Activated T-cell treated with anti-CD3 and anti-CD28 coated beads, Interleukin-2, amount 50 U/mL, for 24 hours (primary cell): Measurements from ENCODE around the gene MAPKAP1.

Experiments used
- DNase-seq: peaks from one replicate; pipeline ENCODE4 v3.0.0-alpha.2; 2020
- H3K27ac Mint-ChIP-seq: 2 replicates; pipeline ENCODE4 v1.8.0; 2020; ENCODE audit warnings: mild to moderate bottlenecking, mixed read lengths
- H3K27me3 Mint-ChIP-seq: 2 replicates; pipeline ENCODE4 v1.8.0; 2020; ENCODE audit warnings: mixed read lengths
- H3K36me3 Mint-ChIP-seq: 2 replicates; pipeline ENCODE4 v1.8.0; 2020; ENCODE audit warnings: low read depth, mixed read lengths
- H3K4me1 Mint-ChIP-seq: 2 replicates; pipeline ENCODE4 v1.8.0; 2020; ENCODE audit warnings: low read depth, mixed read lengths
- H3K4me3 Mint-ChIP-seq: 2 replicates; pipeline ENCODE4 v1.8.0; 2020; ENCODE audit warnings: mild to moderate bottlenecking, moderate library complexity, mixed read lengths
- H3K9me3 Mint-ChIP-seq: 2 replicates; pipeline ENCODE4 v1.8.0; 2020; ENCODE audit warnings: mixed read lengths

Gene MAPKAP1

DNA sequence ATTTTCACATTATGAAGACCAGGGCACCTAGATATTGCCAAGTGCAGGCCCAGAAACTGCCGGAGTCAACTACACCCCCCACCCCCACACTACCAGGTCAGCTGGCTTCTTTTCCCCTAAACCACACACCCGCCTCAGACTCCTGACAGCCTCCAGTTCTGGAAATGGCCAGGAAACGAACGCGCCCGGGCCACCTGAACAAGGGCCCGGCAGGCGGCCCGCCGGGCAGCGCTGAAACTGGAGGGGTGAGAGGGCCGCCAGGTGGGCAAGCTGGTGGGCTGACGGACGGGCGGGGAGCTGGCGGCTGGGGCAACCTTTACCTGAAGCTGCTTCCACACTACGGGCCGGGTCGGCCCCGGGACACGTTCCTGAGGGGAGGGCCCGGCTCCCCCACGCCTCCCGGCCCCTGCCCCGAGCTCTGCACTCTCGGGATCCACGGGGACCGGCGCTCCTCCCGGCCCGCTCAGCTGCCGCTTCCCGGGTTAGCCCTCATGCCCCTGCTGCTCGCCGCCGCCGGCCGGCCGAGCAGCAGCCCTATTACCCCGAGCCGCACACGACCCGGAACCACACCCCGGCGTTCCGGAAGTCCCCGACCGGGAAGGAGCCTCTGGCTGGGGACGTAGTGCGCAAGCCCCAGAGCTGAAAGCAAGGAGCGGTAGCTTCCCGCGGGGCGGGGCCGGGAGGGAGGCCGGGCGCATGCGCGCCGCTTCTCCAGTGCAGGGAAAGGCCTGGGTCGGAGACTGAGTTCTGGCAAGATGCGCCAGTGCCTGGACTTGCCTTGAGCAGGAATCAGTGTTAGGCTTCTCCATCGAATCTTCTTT is at the start of gene MAPKAP1:
TSS of gene MAPKAP1 (minus strand) at position 558 of the 821 bp plus-strand sequence. CDS start 34,634 bp downstream, outside the sequence.
- peaks cover 30% of the 10 kb centered on the region for H3K36me3 Mint-ChIP-seq

DNA sequence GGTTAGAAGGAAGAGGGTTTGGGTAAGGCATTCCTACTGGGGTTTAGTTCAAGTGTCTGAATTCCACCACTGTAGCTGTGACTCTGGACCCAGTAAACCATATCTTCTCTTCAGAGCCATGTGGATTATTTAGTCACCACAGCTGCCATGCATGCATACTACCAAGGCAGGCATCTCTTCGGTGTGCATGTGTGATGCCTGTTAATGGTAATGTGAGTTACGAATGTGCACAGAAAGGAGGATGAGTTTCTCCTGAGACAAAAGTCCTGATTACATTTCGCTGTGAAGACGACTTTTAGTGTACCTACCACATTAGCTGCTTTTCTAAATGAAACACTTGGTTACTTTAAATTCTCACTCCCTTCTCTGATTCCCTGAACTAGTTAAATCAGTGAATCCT is 49.5 kb upstream of the MAPKAP1 start:
- no peak for DNase-seq
- Mint-ChIP-seq H3K9me3 (no peaks in the 10 kb centered on the region), H3K36me3 (peaks cover 18% of the 10 kb centered on the region), H3K27ac (no peak overlapping the region), H3K4me1 (peaks cover 39% of the 10 kb centered on the region), H3K4me3 (no peak overlapping the region), H3K27me3 (no peaks in the 10 kb centered on the region)

More for the DNA sequence above, at the start of gene MAPKAP1:
- Mint-ChIP-seq H3K27ac (peak within 1 kb of the TSS; percentile 92), H3K27me3 (no peaks in the 10 kb centered on the region), H3K9me3 (no peaks in the 10 kb centered on the region), H3K4me1 (peaks cover 46% of the 10 kb centered on the region), H3K4me3 (peak within 1 kb of the TSS; percentile 87)
- peak; percentile 96 for DNase-seq

DNA sequence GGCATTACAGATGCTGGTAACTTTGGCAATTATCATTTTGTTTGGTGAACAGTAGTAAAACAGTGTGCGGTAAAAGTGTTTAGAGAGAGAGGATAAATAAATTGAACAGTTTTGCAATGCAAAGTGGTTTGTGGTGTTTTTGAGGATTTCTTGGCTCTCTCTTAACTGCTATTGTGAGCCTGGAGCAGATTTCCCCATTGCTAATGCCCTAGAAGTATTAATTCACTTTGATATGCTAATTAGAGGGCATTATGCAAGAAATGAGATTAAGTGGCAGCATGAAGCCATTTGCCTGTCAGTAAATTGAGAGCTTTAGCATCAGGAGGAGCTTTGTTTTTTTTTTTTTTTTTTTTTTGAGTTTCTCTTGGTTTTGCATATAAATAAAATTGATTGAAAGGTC is 48.3 kb upstream of the MAPKAP1 start:
- H3K36me3 Mint-ChIP-seq: peaks cover 28% of the 10 kb centered on the region
- no peak for DNase-seq
- H3K27me3 Mint-ChIP-seq: no peaks in the 10 kb centered on the region
- no peak overlapping the region for H3K27ac Mint-ChIP-seq
- H3K4me3 Mint-ChIP-seq: no peak overlapping the region
- no peaks in the 10 kb centered on the region for H3K9me3 Mint-ChIP-seq
- H3K4me1 Mint-ChIP-seq: peaks cover 48% of the 10 kb centered on the region

DNA sequence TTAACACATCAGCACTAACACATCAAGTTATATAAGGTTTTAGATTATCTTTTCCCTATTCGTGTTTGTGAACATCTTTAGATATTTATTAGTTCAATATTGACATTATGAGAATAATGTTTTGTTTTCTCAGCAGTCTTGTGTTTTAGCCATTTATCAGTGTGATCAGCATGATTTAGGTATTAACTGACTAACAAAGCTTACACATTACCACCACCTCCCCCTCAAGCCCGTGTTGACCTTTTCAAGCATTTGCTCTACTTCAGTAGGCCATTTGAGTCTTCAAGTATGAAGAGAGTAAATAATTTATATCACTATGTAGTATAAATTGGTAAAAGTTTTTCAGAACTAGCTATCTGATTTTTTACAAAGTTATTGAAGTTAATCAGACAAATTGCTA is 47.1 kb upstream of the MAPKAP1 start:
- Mint-ChIP-seq H3K9me3 (no peaks in the 10 kb centered on the region), H3K27me3 (no peaks in the 10 kb centered on the region), H3K4me1 (peaks cover 45% of the 10 kb centered on the region), H3K27ac (no peak overlapping the region), H3K4me3 (no peak overlapping the region), H3K36me3 (peaks cover 32% of the 10 kb centered on the region)
- DNase-seq: no peak

DNA sequence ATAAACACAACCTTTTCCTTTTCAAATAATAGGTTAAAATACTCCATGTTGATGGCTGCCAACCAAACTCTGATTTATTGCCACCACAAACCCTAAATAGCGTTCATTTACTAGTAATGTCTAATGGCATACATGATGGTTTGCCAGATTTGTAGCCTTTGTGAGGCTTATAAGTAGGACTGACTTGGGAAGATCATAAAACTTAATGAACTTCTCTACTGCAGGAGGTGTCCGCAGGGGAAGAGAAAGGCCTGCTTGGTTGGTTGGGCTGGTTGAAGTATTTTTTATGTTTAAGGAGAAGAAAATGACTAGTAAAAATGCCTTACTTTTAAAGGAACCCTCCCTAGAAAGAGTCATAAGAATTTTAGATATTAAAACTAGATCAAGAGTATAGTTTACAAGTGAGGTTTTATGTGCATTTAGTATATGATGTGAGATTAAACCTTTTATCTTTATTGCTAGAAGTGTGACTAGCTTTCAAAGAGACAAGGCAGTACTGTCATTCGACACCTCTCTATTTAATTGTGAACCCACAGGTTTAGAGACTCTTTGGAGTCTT is 45.1 kb upstream of the MAPKAP1 start:
- H3K27me3 Mint-ChIP-seq: no peaks in the 10 kb centered on the region
- H3K4me3 Mint-ChIP-seq: no peak overlapping the region
- peaks cover 39% of the 10 kb centered on the region for H3K4me1 Mint-ChIP-seq
- no peak for DNase-seq
- H3K9me3 Mint-ChIP-seq: no peaks in the 10 kb centered on the region
- H3K36me3 Mint-ChIP-seq: peaks cover 38% of the 10 kb centered on the region
- no peak overlapping the region for H3K27ac Mint-ChIP-seq

DNA sequence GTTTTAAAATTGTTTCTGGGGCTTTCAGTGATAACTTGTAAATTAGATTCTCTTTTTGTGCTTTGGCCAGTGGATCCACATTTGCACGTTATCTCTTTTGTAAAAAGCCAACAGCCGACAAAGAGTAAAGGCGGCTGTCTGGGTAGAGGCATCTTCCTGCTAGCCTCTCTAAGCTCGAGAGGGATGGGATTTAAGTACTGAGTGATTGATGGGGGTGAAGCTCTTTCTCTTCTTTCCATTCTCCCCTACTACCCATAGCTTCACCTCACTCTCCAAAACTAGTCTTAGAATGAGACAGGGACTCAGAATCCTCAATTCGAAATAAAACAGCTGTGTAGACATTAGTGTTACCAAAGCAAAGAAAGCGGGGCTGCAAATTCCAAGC is 43.6 kb upstream of the MAPKAP1 start:
- H3K4me3 Mint-ChIP-seq: peak overlapping the region; percentile 11
- no peak for DNase-seq
- no peak overlapping the region for H3K27ac Mint-ChIP-seq
- no peaks in the 10 kb centered on the region for H3K9me3 Mint-ChIP-seq
- H3K4me1 Mint-ChIP-seq: peaks cover 45% of the 10 kb centered on the region
- peaks cover 32% of the 10 kb centered on the region for H3K36me3 Mint-ChIP-seq
- no peaks in the 10 kb centered on the region for H3K27me3 Mint-ChIP-seq

DNA sequence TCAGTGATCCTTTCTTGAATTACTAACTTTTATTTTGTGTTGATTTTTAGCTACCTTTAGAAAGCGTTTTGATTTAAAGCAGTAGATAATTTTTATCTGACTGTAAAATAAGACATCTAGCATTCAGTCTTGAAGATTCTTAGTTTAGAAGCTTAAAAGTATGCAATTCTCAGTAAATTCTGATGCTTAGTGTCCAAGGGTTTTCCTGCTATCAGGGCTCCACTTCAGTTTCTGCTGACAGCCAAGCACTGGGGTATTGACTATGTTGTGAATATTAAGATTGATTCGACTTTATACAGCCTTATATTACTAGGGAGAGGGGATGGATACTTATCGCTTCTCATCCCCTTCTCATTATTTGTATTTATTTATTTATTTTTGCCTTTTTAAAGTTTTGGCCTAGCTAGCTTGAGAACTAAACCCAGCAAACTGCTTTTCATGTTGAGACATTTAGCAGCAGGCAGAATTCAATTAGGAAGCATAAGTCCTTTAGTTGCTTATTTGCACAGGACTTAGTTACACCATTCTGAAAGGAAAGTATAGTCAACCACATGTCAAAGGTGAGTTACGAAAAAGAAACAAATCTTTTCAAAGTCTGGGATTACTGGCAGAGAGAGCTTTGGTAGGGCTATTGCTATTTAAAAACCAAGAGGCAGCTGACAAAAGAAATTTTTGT is 43.1 kb upstream of the MAPKAP1 start:
- H3K27me3 Mint-ChIP-seq: no peaks in the 10 kb centered on the region
- no peak for DNase-seq
- H3K4me3 Mint-ChIP-seq: peak overlapping the region; percentile 11
- H3K27ac Mint-ChIP-seq: no peak overlapping the region
- peaks cover 47% of the 10 kb centered on the region for H3K4me1 Mint-ChIP-seq
- H3K9me3 Mint-ChIP-seq: no peaks in the 10 kb centered on the region
- peaks cover 32% of the 10 kb centered on the region for H3K36me3 Mint-ChIP-seq

DNA sequence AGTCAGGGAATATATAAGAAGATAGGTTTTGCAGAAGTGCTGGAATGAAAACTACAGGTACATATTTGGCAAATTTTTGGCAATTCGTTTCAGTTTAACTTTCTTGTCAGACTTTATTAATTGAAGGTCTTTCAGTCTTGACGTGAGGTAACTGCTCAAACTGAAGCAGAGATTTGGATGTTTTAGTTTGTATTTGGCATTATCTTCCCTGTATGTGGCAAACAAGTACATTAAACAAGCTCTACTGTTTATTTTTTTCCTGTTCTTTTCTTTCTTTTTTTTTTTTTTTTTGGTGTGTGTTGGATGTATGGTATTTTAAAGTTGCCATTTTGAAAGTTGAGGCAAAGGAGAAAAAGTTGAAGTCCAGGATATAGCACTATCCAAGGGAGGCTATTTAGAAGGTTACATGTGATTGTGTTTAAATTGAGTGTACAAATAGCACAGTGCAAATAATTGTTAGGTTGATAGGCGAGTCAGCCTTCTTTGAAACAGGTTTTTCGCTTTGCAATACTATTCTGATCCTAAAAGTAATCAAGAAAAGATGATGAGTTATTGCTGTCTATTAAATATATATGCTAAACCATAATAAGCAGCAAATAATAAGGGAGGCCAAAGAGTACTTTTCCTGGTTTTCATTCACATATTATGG is 42.4 kb upstream of the MAPKAP1 start:
- Mint-ChIP-seq H3K27ac (no peak overlapping the region), H3K9me3 (no peaks in the 10 kb centered on the region), H3K27me3 (peaks cover 5% of the 10 kb centered on the region), H3K4me1 (peaks cover 47% of the 10 kb centered on the region), H3K36me3 (peaks cover 32% of the 10 kb centered on the region), H3K4me3 (peak overlapping the region; percentile 85)
- no peak for DNase-seq

DNA sequence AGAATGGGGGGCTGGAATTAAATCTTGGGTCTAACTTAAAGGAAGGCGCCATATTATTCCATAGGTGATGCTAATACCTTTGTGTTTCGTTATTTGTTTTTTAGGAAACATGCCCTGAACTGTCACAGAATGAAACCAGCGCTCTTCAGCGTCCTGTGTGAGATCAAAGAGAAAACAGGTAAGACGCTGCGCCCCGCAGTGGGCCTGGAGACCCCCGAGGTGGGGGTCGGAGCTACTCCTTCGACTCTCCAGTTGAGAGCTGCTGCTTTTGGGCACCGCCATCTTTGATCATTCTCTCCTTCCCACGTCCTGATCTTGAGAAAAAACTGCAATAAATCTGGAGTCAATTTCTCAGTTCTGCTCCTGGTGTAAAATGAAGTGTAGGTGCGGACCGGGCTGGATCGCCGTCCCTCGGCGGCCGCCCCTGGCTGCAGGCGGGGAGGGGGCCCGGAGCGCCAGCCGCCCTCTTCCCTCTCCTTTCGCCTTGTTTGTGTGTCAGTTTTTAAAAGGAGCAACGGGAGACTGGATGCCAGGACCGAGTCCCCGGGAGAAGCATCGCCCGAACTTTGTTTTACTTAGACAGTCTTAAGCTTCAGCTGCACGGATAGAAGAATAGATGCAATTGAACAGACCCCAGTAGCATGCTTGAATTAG is 41.6 kb upstream of the MAPKAP1 start:
- Mint-ChIP-seq H3K27ac (peak overlapping the region; percentile 81), H3K9me3 (no peaks in the 10 kb centered on the region)
- DNase-seq: no peak

DNA sequence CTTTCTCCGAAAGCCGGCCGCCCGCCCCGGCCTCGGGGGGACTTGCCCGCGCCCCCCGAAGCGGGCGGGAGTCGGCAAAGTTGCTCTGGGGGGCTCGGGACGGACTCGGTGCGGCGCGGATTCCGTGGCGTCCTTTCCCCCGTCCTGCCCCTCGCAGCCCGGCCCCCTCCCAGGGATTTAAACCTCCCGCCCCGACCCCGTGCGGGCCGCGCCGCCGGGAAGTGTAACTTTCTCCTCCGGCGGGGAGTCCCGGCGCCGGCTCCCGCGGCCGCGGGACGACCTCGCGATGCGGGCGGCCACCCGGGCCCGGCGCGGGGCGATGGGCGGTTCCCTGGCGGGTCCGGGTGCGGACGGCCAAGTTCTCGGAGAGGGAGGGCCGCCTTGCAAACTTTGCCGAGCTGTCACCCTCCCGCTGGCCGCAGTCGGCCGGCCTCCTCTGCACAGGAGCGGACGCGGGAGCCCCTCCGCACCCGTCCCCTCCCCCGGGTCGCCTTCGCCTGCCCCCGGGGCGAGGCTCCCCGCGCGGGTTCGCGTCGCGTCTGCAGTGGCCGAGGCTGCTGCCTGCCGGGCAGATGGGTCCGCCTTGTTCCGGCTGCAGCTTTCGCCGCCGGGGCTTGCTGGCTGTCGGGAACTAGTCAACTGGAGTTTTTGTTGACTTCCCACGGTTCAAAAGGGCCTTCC is 40.9 kb upstream of the MAPKAP1 start:
- DNase-seq: peak; percentile 56
- H3K27me3 Mint-ChIP-seq: peaks cover 5% of the 10 kb centered on the region
- H3K9me3 Mint-ChIP-seq: no peaks in the 10 kb centered on the region
- H3K4me3 Mint-ChIP-seq: peak overlapping the region; percentile 85
- H3K27ac Mint-ChIP-seq: peak overlapping the region; percentile 81
- peaks cover 45% of the 10 kb centered on the region for H3K4me1 Mint-ChIP-seq
- H3K36me3 Mint-ChIP-seq: peaks cover 29% of the 10 kb centered on the region

More for the DNA sequence above, 41.6 kb upstream of the MAPKAP1 start:
- Mint-ChIP-seq H3K36me3 (peaks cover 29% of the 10 kb centered on the region), H3K27me3 (peaks cover 5% of the 10 kb centered on the region), H3K4me1 (peaks cover 45% of the 10 kb centered on the region), H3K4me3 (peak overlapping the region; percentile 85)

DNA sequence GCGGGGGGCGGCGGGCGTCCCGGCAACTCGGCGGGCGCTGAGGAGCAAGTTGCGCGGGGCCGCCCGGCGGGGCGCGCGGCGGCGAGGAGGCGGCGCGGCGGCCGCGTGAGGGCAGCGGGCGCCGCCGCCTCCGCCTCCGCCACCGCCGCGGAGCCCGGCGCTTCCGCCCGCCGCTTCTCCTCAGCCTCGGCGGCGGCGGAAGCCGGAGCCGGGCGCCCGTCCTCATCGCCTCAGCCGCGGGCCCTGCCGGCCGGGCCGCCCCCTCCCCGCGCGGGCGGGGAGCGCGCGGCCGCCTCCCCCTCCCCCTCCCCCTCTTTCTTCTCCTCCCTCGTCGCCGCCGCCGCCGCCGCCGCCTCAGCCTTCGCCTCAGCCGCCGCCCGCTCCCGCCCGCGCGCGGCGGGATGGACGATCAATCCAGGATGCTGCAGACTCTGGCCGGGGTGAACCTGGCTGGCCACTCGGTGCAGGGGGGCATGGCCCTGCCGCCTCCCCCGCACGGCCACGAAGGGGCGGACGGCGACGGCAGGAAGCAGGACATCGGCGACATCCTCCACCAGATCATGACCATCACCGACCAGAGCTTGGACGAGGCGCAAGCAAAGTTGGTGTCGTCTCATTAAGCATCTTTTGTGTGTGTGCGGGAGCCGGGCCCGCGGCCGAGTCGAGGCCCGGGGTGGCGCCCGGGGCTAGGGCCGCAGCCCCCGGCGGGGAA is 40.2 kb upstream of the MAPKAP1 start, which contains the start of gene PBX3:
TSS of gene PBX3 (plus strand) at position 321 of the 712 bp plus-strand sequence.
- H3K4me3 Mint-ChIP-seq: peak within 1 kb of the TSS; percentile 85
- peaks cover 5% of the 10 kb centered on the region for H3K27me3 Mint-ChIP-seq
- DNase-seq: peak; percentile 71
- H3K27ac Mint-ChIP-seq: peak within 1 kb of the TSS; percentile 97
- no peaks in the 10 kb centered on the region for H3K9me3 Mint-ChIP-seq
- peaks cover 26% of the 10 kb centered on the region for H3K36me3 Mint-ChIP-seq
- peaks cover 42% of the 10 kb centered on the region for H3K4me1 Mint-ChIP-seq

DNA sequence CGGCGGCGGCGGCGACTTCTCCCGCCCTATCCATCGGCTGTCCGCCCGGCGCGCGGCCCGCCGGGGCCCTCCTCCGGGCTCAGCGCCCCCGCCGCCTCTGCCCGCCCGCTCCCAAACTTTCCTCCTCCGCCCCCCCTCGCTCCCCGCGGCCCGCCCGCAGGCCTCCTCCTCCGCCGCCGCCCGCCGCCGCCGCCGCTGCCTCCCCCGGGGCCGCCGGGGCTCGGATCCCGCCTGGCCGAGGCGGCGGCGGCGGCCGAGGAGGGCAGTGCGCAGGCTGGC is 39.7 kb upstream of the MAPKAP1 start:
- Mint-ChIP-seq H3K4me1 (peaks cover 38% of the 10 kb centered on the region), H3K36me3 (peaks cover 22% of the 10 kb centered on the region), H3K9me3 (no peaks in the 10 kb centered on the region), H3K27ac (no peak overlapping the region), H3K27me3 (peaks cover 5% of the 10 kb centered on the region), H3K4me3 (peak overlapping the region; percentile 27)
- DNase-seq: no peak

DNA sequence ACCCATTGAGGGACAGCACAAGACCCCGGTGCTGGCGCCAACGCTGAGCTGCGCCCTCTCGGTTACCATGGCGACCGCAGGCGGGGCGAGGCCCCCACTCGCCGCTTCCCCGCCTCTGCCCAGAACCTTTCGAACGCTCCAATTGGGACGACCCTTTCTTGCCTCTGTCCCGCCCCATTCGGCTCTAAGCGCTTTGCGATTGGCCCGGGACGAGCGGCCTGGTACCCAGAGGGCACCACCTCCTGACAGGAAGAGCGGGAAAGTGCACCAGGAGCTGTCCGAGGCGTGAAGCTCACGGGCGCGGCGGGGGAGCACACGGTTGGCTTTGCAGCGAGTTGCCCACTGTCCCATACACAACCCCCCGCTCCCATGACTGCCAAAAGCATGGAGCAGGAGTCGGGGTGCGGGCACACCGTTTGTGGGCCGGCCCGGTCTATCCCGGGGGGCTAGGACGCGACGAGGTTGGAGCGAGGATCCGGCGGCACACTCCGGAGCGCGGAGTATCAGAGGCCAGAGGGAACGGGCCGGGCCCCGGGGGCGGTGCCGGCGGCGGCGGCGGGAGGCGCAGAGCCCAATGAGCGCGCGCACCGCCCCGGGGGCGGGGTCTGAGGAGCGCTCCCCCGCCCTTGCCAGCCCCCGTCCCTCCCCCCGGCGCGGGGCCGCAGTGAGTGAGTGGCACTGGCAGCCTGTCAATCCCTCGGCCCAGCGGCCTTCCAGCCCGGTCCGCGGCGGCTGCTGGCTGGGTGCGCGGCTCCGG is 39.2 kb upstream of the MAPKAP1 start:
- peaks cover 5% of the 10 kb centered on the region for H3K27me3 Mint-ChIP-seq
- peak overlapping the region; percentile 97 for H3K27ac Mint-ChIP-seq
- H3K36me3 Mint-ChIP-seq: peaks cover 17% of the 10 kb centered on the region
- peaks cover 34% of the 10 kb centered on the region for H3K4me1 Mint-ChIP-seq
- H3K4me3 Mint-ChIP-seq: peak overlapping the region; percentile 84
- DNase-seq: peak; percentile 96
- no peaks in the 10 kb centered on the region for H3K9me3 Mint-ChIP-seq
